Endothelial cell of umbilical vein (primary cell): Measurements from ENCODE around the gene ALPL. TPM values are rescaled to one million over a fixed set of nuclear protein-coding genes. Genes with fewer than 3 reads are reported as not detected.

ENCODE experiments used
- BruUV-seq: library from RNA; stranded (reverse); fragments of 400-500 nt; replicated peaks from 2 replicates; lab custom pipeline; 2021; lab: Mats Ljungman, UMichigan
- CTCF ChIA-PET: fragments of 300-600, 350-600 bp; sonication (Branson Sonifier 250); formaldehyde crosslinking; loops from one replicate; lab custom pipeline; 2021; ENCODE audit warnings: antibody characterized with exemption, inconsistent platforms; lab: Charles Lee
- POLR2A ChIA-PET: fragments of 300-600, 350-600 bp; sonication (Branson Sonifier 250); formaldehyde crosslinking; loops from one replicate; lab custom pipeline; 2021; ENCODE audit warnings: antibody characterized with exemption, inconsistent platforms; lab: Charles Lee
- DNase-seq: peaks from one replicate; pipeline ENCODE4 v3.0.0-alpha.2; 2011; ENCODE audit warnings: low read depth, low spot score
- FAIRE-seq: peaks from 2 replicates; lab custom pipeline; 2011; peaks lifted over from hg19 to GRCh38; lab: Jason Lieb, UNC
- H2AFZ ChIP-seq: 2 replicates; pipeline ENCODE4 v1.6.0; 2012; ENCODE audit warnings: low read depth, low read length, control low read depth, inconsistent platforms
- H3K27ac ChIP-seq: 2 replicates; pipeline ENCODE4 v1.5.1; 2011; ENCODE audit warnings: low read depth, mild to moderate bottlenecking, control low read depth, low read length, moderate library complexity; ENCODE audit not compliant: insufficient read depth
- H3K27me3 ChIP-seq, 2 experiments: 2 replicates each; pipeline versions ENCODE4 v1.6.0 to v1.6.1; 2011; ENCODE audit warnings: low read length in 2 of 2, mixed read lengths in 1 of 2; ENCODE audit not compliant: control insufficient read depth in 2 of 2, insufficient read depth in 2 of 2
- H3K36me3 ChIP-seq, 2 experiments: 2 replicates in 1 of 2; 3 replicates in 1 of 2; pipeline ENCODE4 v1.5.1; 2011; ENCODE audit warnings: low read length in 2 of 2, mild to moderate bottlenecking in 1 of 2, moderate library complexity in 1 of 2; ENCODE audit not compliant: control insufficient read depth in 2 of 2, insufficient read depth in 2 of 2; ENCODE audit errors: extremely low read depth in 1 of 2
- H3K4me1 ChIP-seq: 3 replicates; pipeline ENCODE4 v1.5.1; 2011; ENCODE audit warnings: mild to moderate bottlenecking, low read length; ENCODE audit not compliant: control insufficient read depth, insufficient read depth; ENCODE audit errors: extremely low read depth
- H3K4me2 ChIP-seq: 2 replicates; pipeline ENCODE4 v1.6.1; 2011; ENCODE audit warnings: low read length, control low read depth, mixed read lengths; ENCODE audit not compliant: insufficient read depth
- H3K4me3 ChIP-seq, 3 experiments: fragments of 200-600 bp in 1 of 3; sonication (generic), shearing (Covaris generic) in 1 of 3; replicated peaks in 1 of 3; 2 replicates each; pipeline ENCODE4 v1.5.1; 2011 to 2016; ENCODE audit warnings: control low read depth in 3 of 3, low read length in 3 of 3, mild to moderate bottlenecking in 2 of 3, inconsistent platforms in 1 of 3, low read depth in 1 of 3, moderate library complexity in 1 of 3; ENCODE audit not compliant: insufficient read depth in 1 of 3
- H3K79me2 ChIP-seq: 2 replicates; pipeline ENCODE4 v1.6.0; 2012; ENCODE audit warnings: low read length, inconsistent platforms; ENCODE audit not compliant: control insufficient read depth, insufficient read depth
- H3K9ac ChIP-seq: replicated peaks from 2 replicates; pipeline ENCODE3; 2011; ENCODE audit warnings: low read length, control low read depth; ENCODE audit not compliant: insufficient read depth; ENCODE audit errors: extremely low read depth
- H3K9me1 ChIP-seq: replicated peaks from 3 replicates; pipeline ENCODE4 v1.6.0; 2011; ENCODE audit warnings: mild to moderate bottlenecking, low read length; ENCODE audit not compliant: control insufficient read depth, insufficient read depth; ENCODE audit errors: extremely low read depth
- H3K9me3 ChIP-seq: replicated peaks from 2 replicates; pipeline ENCODE4 v1.5.1; 2012; ENCODE audit warnings: low read length, inconsistent platforms; ENCODE audit not compliant: control insufficient read depth, insufficient read depth
- H4K20me1 ChIP-seq: replicated peaks from 2 replicates; pipeline ENCODE3; 2011; ENCODE audit warnings: mild to moderate bottlenecking, low read length; ENCODE audit not compliant: control insufficient read depth, insufficient read depth; ENCODE audit errors: extremely low read depth
- EZH2 ChIP-seq: IDR thresholded peaks from 2 replicates; pipeline ENCODE4 v1.6.1; 2012; ENCODE audit warnings: borderline replicate concordance, low read depth, mild to moderate bottlenecking, moderate library complexity, low read length, inconsistent platforms; ENCODE audit not compliant: severe bottlenecking
- FOS ChIP-seq: IDR thresholded peaks from 2 replicates; pipeline ENCODE4 v1.6.1; 2011; ENCODE audit warnings: mild to moderate bottlenecking, low read length, moderate library complexity, borderline replicate concordance; ENCODE audit not compliant: insufficient read depth
- GATA2 ChIP-seq: IDR thresholded peaks from 2 replicates; pipeline ENCODE4 v1.7.0; 2011; ENCODE audit warnings: low read depth, mild to moderate bottlenecking, moderate library complexity, mixed read lengths, low read length; ENCODE audit not compliant: insufficient read length, insufficient read depth
- JUN ChIP-seq: IDR thresholded peaks from 2 replicates; pipeline ENCODE4 v1.6.1; 2011; ENCODE audit warnings: borderline replicate concordance, low read depth; ENCODE audit not compliant: insufficient read length, insufficient read depth
- MYC ChIP-seq: IDR thresholded peaks from one replicate; pipeline ENCODE4 v1.6.1; 2011; ENCODE audit warnings: mild to moderate bottlenecking, low read depth, low read length
- POLR2A ChIP-seq: IDR thresholded peaks from 2 replicates; pipeline ENCODE4 v1.6.1; 2012; ENCODE audit warnings: low read depth, mild to moderate bottlenecking, control low read depth, low read length
- POLR2AphosphoS5 ChIP-seq: IDR thresholded peaks from 2 replicates; pipeline ENCODE4 v1.6.1; 2012; ENCODE audit warnings: low read depth, mild to moderate bottlenecking, control low read depth, low read length, moderate library complexity; ENCODE audit not compliant: insufficient read depth
- dilution Hi-C: fragments of 300-500 bp; cut with MboI; formaldehyde crosslinking; loops from one replicate; pipeline ENCODE4 v1.15.0; 2019; ENCODE audit warnings: low sequenced_read_pairs; ENCODE audit not compliant: extremely low pct_ligation_motif_present
- intact Hi-C: fragments of 100-400 bp; cut with micrococcal nuclease; formaldehyde crosslinking; loops from one replicate; pipeline ENCODE4 v1.10.0; 2022
- polyA plus RNA-seq, 4 experiments: library from polyadenylated mRNA; depleted of rRNA in 3 of 4; stranded (reverse) in 3 of 4; unstranded in 1 of 4; fragments of >200 nt; gene quantifications; 2 replicates each; pipeline versions ENCODE4 v1.2.1 to v1.2.3, GENCODE V29; 2011 to 2012; ENCODE audit warnings: missing spikeins in 1 of 4
- total RNA-seq: library from RNA; stranded (reverse); gene quantifications from 2 replicates; pipeline ENCODE4 v1.2.3, GENCODE V29; 2021
- TF ChIP-seq, protein P1 (sequence below): IDR thresholded peaks from 2 replicates; pipeline ENCODE4 v1.6.1; 2011; ENCODE audit not compliant: insufficient read depth, insufficient read length
- TF ChIP-seq, protein P2 (sequence below), 2 donors: IDR thresholded peaks; 1 replicate in 1 of 2; 2 replicates in 1 of 2; pipeline ENCODE4 v1.5.1; 2011; ENCODE audit warnings: low read length in 2 of 2, mild to moderate bottlenecking in 2 of 2, moderate library complexity in 2 of 2, control low read depth in 1 of 2, inconsistent platforms in 1 of 2, low read depth in 1 of 2; ENCODE audit not compliant: insufficient read depth in 1 of 2; ENCODE audit errors: extremely low read depth in 1 of 2

ALPL gene
- total and polyA plus RNA-seq, 2 donors (not counting 3 experiments of a cell fraction or from before 2014, with no cell fraction given), result 0.38 to 0.92 TPM

DNA sequence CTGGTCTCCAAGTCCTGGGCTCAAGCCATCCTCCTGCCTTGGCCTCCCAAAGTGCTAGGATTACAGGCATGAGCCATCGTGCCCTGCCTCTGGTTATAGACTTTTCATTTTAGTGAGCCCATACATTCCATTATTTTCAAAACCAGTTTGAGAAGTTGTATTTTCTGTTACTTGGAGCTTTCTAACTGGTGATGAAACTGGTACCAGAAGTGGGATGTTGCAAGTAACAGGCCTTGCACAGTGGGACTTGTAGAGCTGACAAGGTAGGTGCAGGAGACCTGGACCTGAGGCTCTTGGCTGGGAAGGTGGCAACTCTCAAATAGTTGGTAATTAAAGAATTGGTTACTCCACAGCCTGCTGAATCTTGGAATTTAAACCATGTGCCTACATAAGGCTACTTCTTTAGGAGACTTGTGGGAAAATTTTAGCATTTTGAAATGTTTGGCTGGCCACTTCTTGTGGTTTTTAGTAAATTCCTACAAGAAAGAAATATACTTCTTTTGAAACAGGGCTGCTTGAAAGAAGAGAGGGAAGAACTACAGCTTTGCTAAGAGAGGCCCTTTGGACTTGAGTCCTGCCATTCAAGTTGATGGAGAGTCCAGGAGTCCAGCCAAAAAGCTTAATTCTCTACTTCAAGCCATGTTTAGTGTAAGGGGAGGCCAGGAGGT is 9.8 kb upstream of the ALPL start:
- dilution Hi-C loops (no loop called here), intact Hi-C loops (no loop called here)
- FAIRE-seq (no peak), DNase-seq (no peak)
- H3K36me3 ChIP-seq, result no peaks in the 10 kb centered on the region
- POLR2A ChIA-PET, result no interaction called here
- CTCF ChIA-PET, result interaction anchor here (1.2 to 1.6 kb wide), 2 partner anchors 10 to 97 kb away, joined by 3 to 6 read pairs (median 3); partner anchors contain the start of gene ALPL
- TF ChIP-seq EZH2 (no peak), POLR2A (no peak), POLR2AphosphoS5 (no peak), FOS (no peak), GATA2 (no peak), JUN (no peak), MYC (no peak)
- TF ChIP-seq, protein P1, sequence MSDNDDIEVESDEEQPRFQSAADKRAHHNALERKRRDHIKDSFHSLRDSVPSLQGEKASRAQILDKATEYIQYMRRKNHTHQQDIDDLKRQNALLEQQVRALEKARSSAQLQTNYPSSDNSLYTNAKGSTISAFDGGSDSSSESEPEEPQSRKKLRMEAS, result no peak
- TF ChIP-seq, protein P2, sequence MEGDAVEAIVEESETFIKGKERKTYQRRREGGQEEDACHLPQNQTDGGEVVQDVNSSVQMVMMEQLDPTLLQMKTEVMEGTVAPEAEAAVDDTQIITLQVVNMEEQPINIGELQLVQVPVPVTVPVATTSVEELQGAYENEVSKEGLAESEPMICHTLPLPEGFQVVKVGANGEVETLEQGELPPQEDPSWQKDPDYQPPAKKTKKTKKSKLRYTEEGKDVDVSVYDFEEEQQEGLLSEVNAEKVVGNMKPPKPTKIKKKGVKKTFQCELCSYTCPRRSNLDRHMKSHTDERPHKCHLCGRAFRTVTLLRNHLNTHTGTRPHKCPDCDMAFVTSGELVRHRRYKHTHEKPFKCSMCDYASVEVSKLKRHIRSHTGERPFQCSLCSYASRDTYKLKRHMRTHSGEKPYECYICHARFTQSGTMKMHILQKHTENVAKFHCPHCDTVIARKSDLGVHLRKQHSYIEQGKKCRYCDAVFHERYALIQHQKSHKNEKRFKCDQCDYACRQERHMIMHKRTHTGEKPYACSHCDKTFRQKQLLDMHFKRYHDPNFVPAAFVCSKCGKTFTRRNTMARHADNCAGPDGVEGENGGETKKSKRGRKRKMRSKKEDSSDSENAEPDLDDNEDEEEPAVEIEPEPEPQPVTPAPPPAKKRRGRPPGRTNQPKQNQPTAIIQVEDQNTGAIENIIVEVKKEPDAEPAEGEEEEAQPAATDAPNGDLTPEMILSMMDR (IDR thresholded peaks at IDR 0.05; ENCODE audit: extremely low read depth in 1 of 2, insufficient read depth in 1 of 2, low read depth in 1 of 2, low read length in 2 of 2), result no peak
- no peaks in the 10 kb centered on the region for H3K9me1 ChIP-seq
- H3K4me1 ChIP-seq, result no peaks in the 10 kb centered on the region
- no peak overlapping the region for H3K4me2 ChIP-seq
- no peak overlapping the region for H2AFZ ChIP-seq
- no TSS peak for BruUV-seq
- H3K27ac ChIP-seq, result no peak overlapping the region
- H3K9ac ChIP-seq, result no peak overlapping the region
- H4K20me1 ChIP-seq, result no peaks in the 10 kb centered on the region
- H3K27me3 ChIP-seq, result peaks cover 0 to 13% of the 10 kb centered on the region in 2 experiments
- H3K4me3 ChIP-seq, result no peak overlapping the region
- no peaks in the 10 kb centered on the region for H3K79me2 ChIP-seq
- no peaks in the 10 kb centered on the region for H3K9me3 ChIP-seq
